ENCODE measurements around the gene SLC22A23. TPM values are rescaled to one million over a fixed set of nuclear protein-coding genes. Genes with fewer than 3 reads are reported as not detected.

SLC22A23 gene
- total and polyA plus RNA-seq, 4 donors = 4.9 to 45.4 (median 19.7) TPM

GRCh38 chr6:3321875-3322274 lies 135.0 kb downstream of the SLC22A23 start (continued):
- TF ChIP-seq TAF1 (conservative IDR thresholded peaks at IDR 0.05) = no peak
- no peak for TF ChIP-seq RXRA (IDR thresholded peaks at IDR 0.05)
- TF ChIP-seq, protein P1, sequence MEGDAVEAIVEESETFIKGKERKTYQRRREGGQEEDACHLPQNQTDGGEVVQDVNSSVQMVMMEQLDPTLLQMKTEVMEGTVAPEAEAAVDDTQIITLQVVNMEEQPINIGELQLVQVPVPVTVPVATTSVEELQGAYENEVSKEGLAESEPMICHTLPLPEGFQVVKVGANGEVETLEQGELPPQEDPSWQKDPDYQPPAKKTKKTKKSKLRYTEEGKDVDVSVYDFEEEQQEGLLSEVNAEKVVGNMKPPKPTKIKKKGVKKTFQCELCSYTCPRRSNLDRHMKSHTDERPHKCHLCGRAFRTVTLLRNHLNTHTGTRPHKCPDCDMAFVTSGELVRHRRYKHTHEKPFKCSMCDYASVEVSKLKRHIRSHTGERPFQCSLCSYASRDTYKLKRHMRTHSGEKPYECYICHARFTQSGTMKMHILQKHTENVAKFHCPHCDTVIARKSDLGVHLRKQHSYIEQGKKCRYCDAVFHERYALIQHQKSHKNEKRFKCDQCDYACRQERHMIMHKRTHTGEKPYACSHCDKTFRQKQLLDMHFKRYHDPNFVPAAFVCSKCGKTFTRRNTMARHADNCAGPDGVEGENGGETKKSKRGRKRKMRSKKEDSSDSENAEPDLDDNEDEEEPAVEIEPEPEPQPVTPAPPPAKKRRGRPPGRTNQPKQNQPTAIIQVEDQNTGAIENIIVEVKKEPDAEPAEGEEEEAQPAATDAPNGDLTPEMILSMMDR (IDR thresholded peaks at IDR 0.05; ENCODE audit: low read depth, low read length, missing input control) = no peak
- TF ChIP-seq REST (IDR thresholded peaks at IDR 0.05) = no peak
- TF ChIP-seq HNF4A (conservative IDR thresholded peaks at IDR 0.05) = no peak
- TF ChIP-seq JUND (IDR thresholded peaks at IDR 0.05) = no peak
- no peak for TF ChIP-seq FOXA2 (IDR thresholded peaks at IDR 0.05)

DNA sequence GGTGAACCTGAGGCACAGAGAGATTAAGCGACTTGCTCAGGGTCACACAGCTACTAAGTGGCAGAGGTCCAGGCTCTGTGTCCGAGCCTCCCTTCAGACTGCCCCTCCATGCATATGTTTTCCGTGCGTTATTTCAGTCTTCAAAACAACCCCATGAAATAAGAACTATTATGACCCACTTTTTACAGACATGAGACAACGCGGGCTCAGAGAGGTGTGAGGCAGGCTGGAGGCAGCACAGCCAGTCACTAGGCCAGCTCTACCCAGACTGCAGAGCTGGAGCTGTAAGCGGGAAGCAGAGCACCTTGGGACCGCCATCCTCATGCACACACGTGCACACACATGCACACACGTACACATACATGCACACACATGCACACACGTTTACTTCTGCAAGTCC lies 135.8 kb downstream of the SLC22A23 start:
- H3K27me3 ChIP-seq (ENCODE audit: control insufficient read depth in 4 of 4, insufficient read depth in 4 of 4, low read length in 3 of 4) = no peaks in the 10 kb centered on the region
- TF ChIP-seq RXRA (IDR thresholded peaks at IDR 0.05) = no peak
- no peak for TF ChIP-seq HNF4A (conservative IDR thresholded peaks at IDR 0.05)
- TF ChIP-seq TAF1 (conservative IDR thresholded peaks at IDR 0.05) = no peak
- no peak for TF ChIP-seq ATF3 (IDR thresholded peaks at IDR 0.05)
- no peak for TF ChIP-seq HNF4G (IDR thresholded peaks at IDR 0.05)
- no peak for TF ChIP-seq EGR1 (IDR thresholded peaks at IDR 0.05; ENCODE audit: low read depth in 2 of 2)
- TF ChIP-seq FOXA1 (IDR thresholded peaks at IDR 0.05) = no peak
- TF ChIP-seq, protein P2, sequence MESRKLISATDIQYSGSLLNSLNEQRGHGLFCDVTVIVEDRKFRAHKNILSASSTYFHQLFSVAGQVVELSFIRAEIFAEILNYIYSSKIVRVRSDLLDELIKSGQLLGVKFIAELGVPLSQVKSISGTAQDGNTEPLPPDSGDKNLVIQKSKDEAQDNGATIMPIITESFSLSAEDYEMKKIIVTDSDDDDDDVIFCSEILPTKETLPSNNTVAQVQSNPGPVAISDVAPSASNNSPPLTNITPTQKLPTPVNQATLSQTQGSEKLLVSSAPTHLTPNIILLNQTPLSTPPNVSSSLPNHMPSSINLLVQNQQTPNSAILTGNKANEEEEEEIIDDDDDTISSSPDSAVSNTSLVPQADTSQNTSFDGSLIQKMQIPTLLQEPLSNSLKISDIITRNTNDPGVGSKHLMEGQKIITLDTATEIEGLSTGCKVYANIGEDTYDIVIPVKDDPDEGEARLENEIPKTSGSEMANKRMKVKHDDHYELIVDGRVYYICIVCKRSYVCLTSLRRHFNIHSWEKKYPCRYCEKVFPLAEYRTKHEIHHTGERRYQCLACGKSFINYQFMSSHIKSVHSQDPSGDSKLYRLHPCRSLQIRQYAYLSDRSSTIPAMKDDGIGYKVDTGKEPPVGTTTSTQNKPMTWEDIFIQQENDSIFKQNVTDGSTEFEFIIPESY (IDR thresholded peaks at IDR 0.05) = no peak
- no peak for TF ChIP-seq REST (IDR thresholded peaks at IDR 0.05)
- H3K4me1 ChIP-seq (ENCODE audit: control insufficient read depth in 4 of 4, insufficient read depth in 4 of 4, low read length in 3 of 4) = no peaks in the 10 kb centered on the region
- H3K27ac ChIP-seq (ENCODE audit: low read depth in 1 of 2, low read length in 2 of 2) = no peak overlapping the region
- no peak overlapping the region for H3K4me3 ChIP-seq (ENCODE audit: low read depth in 1 of 3, low read length in 3 of 3)
- 96% methylated on average over 11 of the region's 11 CpGs for WGBS
- no peak overlapping the region for H3K9ac ChIP-seq (ENCODE audit: low read depth in 1 of 2, low read length in 2 of 2)
- no peak for DNase-seq (ENCODE audit: low spot score)
- H3K9me3 ChIP-seq (ENCODE audit: control insufficient read depth in 4 of 4, low read length in 3 of 4) = no peaks in the 10 kb centered on the region
- peaks cover 0 to 7% (median 2%) of the 10 kb centered on the region in 4 donors for H3K36me3 ChIP-seq (ENCODE audit: control insufficient read depth in 4 of 4, insufficient read depth in 3 of 4, low read depth in 1 of 4, low read length in 3 of 4)
